Kidney (tissue), 14 donors: ENCODE results near the gene HDAC9. TPM values are rescaled to one million over a fixed set of nuclear protein-coding genes. Genes with fewer than 3 reads are reported as not detected.

Experiments
- DNase-seq, 5 donors: peaks; one replicate each; pipeline ENCODE4 v3.0.0-alpha.2; 2013 to 2020
- FAIRE-seq: peaks from 2 replicates; lab custom pipeline; 2012; peaks lifted over from hg19 to GRCh38; lab: Jason Lieb, UNC
- H3K27ac ChIP-seq, 2 donors: one replicate each; pipeline ENCODE4 v1.7.0; 2013; ENCODE audit warnings: low read depth in 2 of 2, low read length in 2 of 2, inconsistent platforms in 1 of 2
- H3K27me3 ChIP-seq: one replicate; pipeline ENCODE4 v1.7.1; 2013; ENCODE audit warnings: low read length, inconsistent platforms; ENCODE audit not compliant: control insufficient read depth, insufficient read depth
- H3K36me3 ChIP-seq, 3 donors: one replicate each; pipeline versions ENCODE4 v1.7.0 to v1.7.1; 2013; ENCODE audit warnings: low read length in 3 of 3, control low read depth in 1 of 3, inconsistent platforms in 1 of 3; ENCODE audit not compliant: insufficient read depth in 3 of 3, control insufficient read depth in 2 of 3
- H3K4me1 ChIP-seq, 3 donors: one replicate each; pipeline versions ENCODE4 v1.7.0 to v1.7.1; 2013; ENCODE audit warnings: low read length in 3 of 3, inconsistent platforms in 1 of 3, low read depth in 1 of 3; ENCODE audit not compliant: control insufficient read depth in 2 of 3, insufficient read depth in 2 of 3
- H3K4me3 ChIP-seq, 3 donors: one replicate each; pipeline versions ENCODE4 v1.7.0 to v1.8.1; 2013; ENCODE audit warnings: low read length in 3 of 3, control low read depth in 1 of 3, inconsistent platforms in 1 of 3
- H3K9ac ChIP-seq, 3 donors: one replicate each; pipeline versions ENCODE4 v1.7.0 to v1.7.1; 2013; ENCODE audit warnings: low read length in 3 of 3, control low read depth in 1 of 3, inconsistent platforms in 1 of 3
- H3K9me3 ChIP-seq, 3 donors: one replicate each; pipeline versions ENCODE4 v1.7.0 to v1.7.1; 2013; ENCODE audit warnings: low read length in 3 of 3, control low read depth in 1 of 3, inconsistent platforms in 1 of 3; ENCODE audit not compliant: control insufficient read depth in 2 of 3, insufficient read depth in 1 of 3
- intact Hi-C: fragments of 100-400 bp; cut with DNase I; formaldehyde crosslinking; loops from one replicate; pipeline ENCODE4 v1.11.1; 2022
- polyA plus RNA-seq: library from polyadenylated mRNA; stranded (reverse); fragments of 350-450 nt; fragmentation: Illumina TruSeq; extraction: RNeasy Lipid Tissue Mini Kit (QIAGEN cat#74804); gene quantifications from one replicate; pipeline ENCODE4 v1.2.3, GENCODE V29; 2014; ENCODE audit warnings: low read depth, low replicate concordance; ENCODE audit not compliant: insufficient read depth
- total RNA-seq: library from RNA; stranded (reverse); fragmentation: NEBNext Ultra II Directional; extraction: Animal tissue kit (Norgen Biotek cat#: 25700); gene quantifications from one replicate; pipeline ENCODE4 v1.2.1, GENCODE V29; 2021
- TF ChIP-seq, protein P1 (sequence below): IDR thresholded peaks from 3 replicates; pipeline ENCODE4 v1.5.1; 2012; ENCODE audit warnings: mild to moderate bottlenecking, moderate library complexity, borderline replicate concordance; ENCODE audit not compliant: insufficient read depth; ENCODE audit errors: extremely low read depth
- donor health status: control.
- donor health status: control.
- donor health status: control.
- donor health status: control.
- donor health status: control.
- donor health status: DM: yes; HTN: yes; CAD: no.
- donor health status: Normal renal cell carcinoma (clear cell type).

Gene HDAC9
- total and polyA plus RNA-seq, 2 donors from 2014 or later = 2.1 to 22.1 TPM

- H3K9me3 ChIP-seq = no peaks in the 10 kb centered on the region
- H3K27me3 ChIP-seq = no peaks in the 10 kb centered on the region
- FAIRE-seq (no peak), DNase-seq (no peak)
- H3K9ac ChIP-seq = no peak overlapping the region
- no peaks in the 10 kb centered on the region for H3K4me1 ChIP-seq
- no peak overlapping the region for H3K4me3 ChIP-seq
- TF ChIP-seq, protein P1, sequence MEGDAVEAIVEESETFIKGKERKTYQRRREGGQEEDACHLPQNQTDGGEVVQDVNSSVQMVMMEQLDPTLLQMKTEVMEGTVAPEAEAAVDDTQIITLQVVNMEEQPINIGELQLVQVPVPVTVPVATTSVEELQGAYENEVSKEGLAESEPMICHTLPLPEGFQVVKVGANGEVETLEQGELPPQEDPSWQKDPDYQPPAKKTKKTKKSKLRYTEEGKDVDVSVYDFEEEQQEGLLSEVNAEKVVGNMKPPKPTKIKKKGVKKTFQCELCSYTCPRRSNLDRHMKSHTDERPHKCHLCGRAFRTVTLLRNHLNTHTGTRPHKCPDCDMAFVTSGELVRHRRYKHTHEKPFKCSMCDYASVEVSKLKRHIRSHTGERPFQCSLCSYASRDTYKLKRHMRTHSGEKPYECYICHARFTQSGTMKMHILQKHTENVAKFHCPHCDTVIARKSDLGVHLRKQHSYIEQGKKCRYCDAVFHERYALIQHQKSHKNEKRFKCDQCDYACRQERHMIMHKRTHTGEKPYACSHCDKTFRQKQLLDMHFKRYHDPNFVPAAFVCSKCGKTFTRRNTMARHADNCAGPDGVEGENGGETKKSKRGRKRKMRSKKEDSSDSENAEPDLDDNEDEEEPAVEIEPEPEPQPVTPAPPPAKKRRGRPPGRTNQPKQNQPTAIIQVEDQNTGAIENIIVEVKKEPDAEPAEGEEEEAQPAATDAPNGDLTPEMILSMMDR = no peak
- H3K27ac ChIP-seq = no peak overlapping the region
- H3K36me3 ChIP-seq = no peaks in the 10 kb centered on the region
- intact Hi-C loops = no loop called here
These were observed 351.2 kb downstream of the HDAC9 start for GRCh38 chr7:18846765-18847215.

- DNase-seq = no peak
- Histone ChIP-seq H3K4me1 (no peaks in the 10 kb centered on the region), H3K27me3 (no peaks in the 10 kb centered on the region), H3K36me3 (no peaks in the 10 kb centered on the region), H3K9me3 (no peaks in the 10 kb centered on the region), H3K27ac (no peak overlapping the region), H3K4me3 (no peak overlapping the region), H3K9ac (no peak overlapping the region)
- FAIRE-seq = no peak
- intact Hi-C loops = no loop called here
- TF ChIP-seq, protein P1 = no peak
These were observed 353.6 kb downstream of the HDAC9 start for GRCh38 chr7:18849130-18849529.

- Histone ChIP-seq H3K27me3 (no peaks in the 10 kb centered on the region), H3K36me3 (no peaks in the 10 kb centered on the region), H3K4me3 (no peak overlapping the region), H3K27ac (no peak overlapping the region), H3K9me3 (no peaks in the 10 kb centered on the region), H3K4me1 (no peaks in the 10 kb centered on the region), H3K9ac (no peak overlapping the region)
- DNase-seq = no peak
- intact Hi-C loops = no loop called here
- no peak for FAIRE-seq
- TF ChIP-seq, protein P1 = no peak
These were observed 360.2 kb downstream of the HDAC9 start for GRCh38 chr7:18855796-18856195.

DNA sequence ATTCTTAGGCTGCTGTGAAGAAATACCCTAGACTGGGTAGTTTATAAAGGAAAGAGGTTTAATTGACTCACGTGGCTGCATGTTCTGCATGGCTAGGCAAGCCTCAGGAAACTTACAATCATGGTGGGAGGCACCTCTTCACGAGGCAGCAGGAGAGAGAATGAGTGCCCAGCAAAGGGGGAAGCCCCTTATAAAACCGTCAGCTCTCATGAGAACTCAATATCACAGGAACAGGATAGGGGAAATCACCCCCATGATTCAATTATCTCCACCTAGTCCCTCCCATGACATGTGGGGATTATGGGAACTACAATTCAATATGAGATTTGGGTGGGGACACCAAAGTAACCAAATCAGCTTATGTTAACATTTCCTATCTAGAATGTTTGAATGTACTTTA lies 362.7 kb downstream of the HDAC9 start:
- H3K27me3 ChIP-seq = no peaks in the 10 kb centered on the region
- no peaks in the 10 kb centered on the region for H3K36me3 ChIP-seq
- no peak overlapping the region for H3K9ac ChIP-seq
- H3K4me3 ChIP-seq = no peak overlapping the region
- H3K4me1 ChIP-seq = no peaks in the 10 kb centered on the region
- H3K27ac ChIP-seq = no peak overlapping the region
- TF ChIP-seq, protein P1 = no peak
- H3K9me3 ChIP-seq = no peaks in the 10 kb centered on the region
- no peak for FAIRE-seq
- intact Hi-C loops = no loop called here
- no peak for DNase-seq
